OCI-LY7 (cell line): ENCODE measurements around the gene SEMA3G. TPM values are rescaled to one million over a fixed set of nuclear protein-coding genes. Genes with fewer than 3 reads are reported as not detected.

Experiments
- BruUV-seq: library from RNA; stranded (reverse); fragments of 400-500 nt; replicated peaks from 2 replicates; lab custom pipeline; 2021; lab: Mats Ljungman, UMichigan
- CTCF ChIA-PET: fragments of 300-600 bp; sonication (Branson Sonifier 250); formaldehyde crosslinking; loops from one replicate; lab custom pipeline; 2022; ENCODE audit warnings: antibody characterized with exemption; ENCODE audit not compliant: unreplicated experiment; lab: Charles Lee
- POLR2A ChIA-PET: fragments of 300-600 bp; sonication (Branson Sonifier 250); formaldehyde crosslinking; loops from one replicate; lab custom pipeline; 2022; ENCODE audit warnings: antibody characterized with exemption; lab: Charles Lee
- DNase-seq: peaks from one replicate; pipeline ENCODE4 v3.0.0-alpha.2; 2015; ENCODE audit warnings: low spot score
- H2AFZ ChIP-seq: fragments of 200-600 bp; sonication (generic), shearing (Covaris generic); 2 replicates; pipeline ENCODE4 v1.6.1; 2014; ENCODE audit warnings: mild to moderate bottlenecking, antibody characterized with exemption, low read length, moderate library complexity
- H3K27ac ChIP-seq: fragments of 200-600 bp; sonication (generic); 2 replicates; pipeline ENCODE4 v1.5.1; 2014; ENCODE audit warnings: mixed run types, low read depth, mild to moderate bottlenecking, moderate library complexity, low read length, inconsistent platforms; ENCODE audit not compliant: poor library complexity, severe bottlenecking
- H3K36me3 ChIP-seq: fragments of 200-600 bp; sonication (generic); 2 replicates; pipeline ENCODE4 v1.6.1; 2014; ENCODE audit warnings: mild to moderate bottlenecking, antibody characterized with exemption, low read length, moderate library complexity, mixed read lengths; ENCODE audit not compliant: insufficient read depth
- H3K4me1 ChIP-seq: fragments of 200-600 bp; sonication (generic); 2 replicates; pipeline ENCODE4 v1.5.1; 2014; ENCODE audit warnings: mild to moderate bottlenecking, low read length; ENCODE audit not compliant: insufficient read depth, poor library complexity, severe bottlenecking
- H3K4me2 ChIP-seq: fragments of 200-600 bp; sonication (generic); 2 replicates; pipeline ENCODE4 v1.6.1; 2014; ENCODE audit warnings: mild to moderate bottlenecking, low read length
- H3K4me3 ChIP-seq: fragments of 200-600 bp; sonication (generic); 2 replicates; pipeline ENCODE4 v1.5.1; 2014; ENCODE audit warnings: mild to moderate bottlenecking, low read depth, low read length; ENCODE audit not compliant: poor library complexity, severe bottlenecking
- H3K79me2 ChIP-seq: fragments of 200-600 bp; sonication (generic); 2 replicates; pipeline ENCODE4 v1.6.1; 2016; ENCODE audit warnings: low read depth, mild to moderate bottlenecking, low read length, moderate library complexity, mixed read lengths; ENCODE audit not compliant: insufficient read depth
- H3K9me2 ChIP-seq: fragments of 200-600 bp; sonication (generic); 2 replicates; pipeline ENCODE4 v1.6.1; 2016; ENCODE audit warnings: mild to moderate bottlenecking, low read length, mixed read lengths; ENCODE audit not compliant: insufficient read depth
- H3K9me3 ChIP-seq: fragments of 200-600 bp; sonication (generic); 2 replicates; pipeline ENCODE4 v1.6.1; 2014; ENCODE audit warnings: mild to moderate bottlenecking, mixed run types, low read length, mixed read lengths
- H4K20me1 ChIP-seq: fragments of 200-600 bp; sonication (generic); 2 replicates; pipeline ENCODE4 v1.6.1; 2014; ENCODE audit warnings: mild to moderate bottlenecking, antibody characterized with exemption, low read length, moderate library complexity, mixed read lengths; ENCODE audit not compliant: insufficient read depth
- EZH2phosphoT487 ChIP-seq: fragments of 200-600 bp; sonication (generic); IDR thresholded peaks from 2 replicates; pipeline ENCODE4 v1.6.1; 2018; ENCODE audit warnings: low read depth, borderline replicate concordance, mild to moderate bottlenecking, mixed run types, antibody characterized with exemption, low read length, moderate library complexity, mixed read lengths
- intact Hi-C: fragments of 100-400 bp; cut with micrococcal nuclease; formaldehyde crosslinking; loops from one replicate; pipeline ENCODE4 v1.10.0; 2022; ENCODE audit not compliant: unreplicated experiment
- total RNA-seq, 2 experiments: library from RNA; depleted of rRNA in 1 of 2; stranded (reverse); fragments of >200 nt in 1 of 2; shearing (Covaris generic) in 1 of 2; gene quantifications; 2 replicates each; pipeline ENCODE4 v1.2.3, GENCODE V29; 2014 to 2022
- TF ChIP-seq, protein P1 (sequence below): fragments of 200-600 bp; sonication (generic); conservative IDR thresholded peaks from 2 replicates; pipeline ENCODE4 v1.5.1; 2014; ENCODE audit warnings: mild to moderate bottlenecking, antibody characterized with exemption, low read length, moderate library complexity, mixed read lengths

The SEMA3G gene
- total RNA-seq, 2 experiments from 2014 or later, result not detected

DNA sequence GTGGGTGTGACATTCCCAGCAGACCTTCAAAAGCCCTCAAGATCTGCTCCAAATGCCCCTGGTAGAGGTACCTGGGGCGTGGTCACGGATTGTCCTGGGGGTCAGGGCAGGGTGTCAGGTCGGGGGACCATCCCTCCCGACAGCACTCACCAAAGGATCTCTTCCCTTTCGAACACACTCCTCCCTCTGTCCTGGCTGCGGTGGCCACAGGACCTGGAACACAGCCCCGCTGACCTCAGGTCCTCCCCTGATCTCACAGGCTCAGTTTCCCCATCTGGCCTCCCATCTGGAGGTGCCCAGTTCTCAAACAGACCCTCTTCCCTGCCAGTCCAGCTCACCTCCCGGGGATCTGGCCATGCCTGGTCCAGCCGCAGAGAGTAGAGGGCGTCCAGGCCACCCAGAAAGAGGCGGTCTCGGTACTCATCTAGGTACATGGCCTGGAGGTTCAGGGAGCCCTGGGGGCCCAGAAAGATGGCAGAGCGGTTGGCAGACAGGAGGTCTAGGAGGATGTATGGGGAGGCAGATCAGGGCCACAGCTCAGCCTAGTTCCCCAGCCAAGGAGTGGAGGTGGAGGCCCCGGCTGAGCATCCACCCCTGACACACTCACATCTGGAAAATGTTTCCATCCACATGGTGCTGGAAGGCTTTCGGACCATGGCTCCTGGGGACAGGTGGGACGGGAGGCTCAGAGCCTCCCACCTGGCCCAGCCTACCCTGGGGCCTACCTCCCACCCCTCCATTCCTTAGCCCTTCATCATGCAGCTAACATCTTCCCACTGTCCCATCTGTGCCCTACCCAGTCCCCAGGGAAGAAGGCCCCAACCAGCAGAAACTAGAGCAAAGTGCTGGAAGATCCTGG, 2.3 kb downstream of the SEMA3G start:
- intact Hi-C loops, result loop anchor here (10.0 kb wide), 1 partner anchor 68 kb away; no protein-coding TSS in a partner anchor
- CTCF ChIA-PET, result interaction anchor here (0.6 to 0.8 kb wide), 2 partner anchors 11 to 1854 kb away, joined by 3 read pairs; no protein-coding TSS in a partner anchor
- Histone ChIP-seq H3K4me2 (no peak overlapping the region), H3K4me1 (no peaks in the 10 kb centered on the region), H3K36me3 (no peaks in the 10 kb centered on the region), H3K4me3 (no peak overlapping the region), H3K9me3 (no peaks in the 10 kb centered on the region), H2AFZ (no peak overlapping the region), H3K27ac (no peak overlapping the region), H4K20me1 (no peaks in the 10 kb centered on the region), H3K9me2 (no peaks in the 10 kb centered on the region), H3K79me2 (no peaks in the 10 kb centered on the region)
- DNase-seq, result no peak
- POLR2A ChIA-PET, result no interaction called here
- BruUV-seq, result no TSS peak
- TF ChIP-seq EZH2phosphoT487, result no peak
- TF ChIP-seq, protein P1, sequence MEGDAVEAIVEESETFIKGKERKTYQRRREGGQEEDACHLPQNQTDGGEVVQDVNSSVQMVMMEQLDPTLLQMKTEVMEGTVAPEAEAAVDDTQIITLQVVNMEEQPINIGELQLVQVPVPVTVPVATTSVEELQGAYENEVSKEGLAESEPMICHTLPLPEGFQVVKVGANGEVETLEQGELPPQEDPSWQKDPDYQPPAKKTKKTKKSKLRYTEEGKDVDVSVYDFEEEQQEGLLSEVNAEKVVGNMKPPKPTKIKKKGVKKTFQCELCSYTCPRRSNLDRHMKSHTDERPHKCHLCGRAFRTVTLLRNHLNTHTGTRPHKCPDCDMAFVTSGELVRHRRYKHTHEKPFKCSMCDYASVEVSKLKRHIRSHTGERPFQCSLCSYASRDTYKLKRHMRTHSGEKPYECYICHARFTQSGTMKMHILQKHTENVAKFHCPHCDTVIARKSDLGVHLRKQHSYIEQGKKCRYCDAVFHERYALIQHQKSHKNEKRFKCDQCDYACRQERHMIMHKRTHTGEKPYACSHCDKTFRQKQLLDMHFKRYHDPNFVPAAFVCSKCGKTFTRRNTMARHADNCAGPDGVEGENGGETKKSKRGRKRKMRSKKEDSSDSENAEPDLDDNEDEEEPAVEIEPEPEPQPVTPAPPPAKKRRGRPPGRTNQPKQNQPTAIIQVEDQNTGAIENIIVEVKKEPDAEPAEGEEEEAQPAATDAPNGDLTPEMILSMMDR, result no peak

GRCh38 chr3:52441772-52442332, 3.1 kb downstream of the SEMA3G start:
- Histone ChIP-seq H3K4me2 (no peak overlapping the region), H3K27ac (no peak overlapping the region), H3K9me3 (no peaks in the 10 kb centered on the region), H3K9me2 (no peaks in the 10 kb centered on the region), H4K20me1 (no peaks in the 10 kb centered on the region), H3K4me1 (no peaks in the 10 kb centered on the region), H3K36me3 (no peaks in the 10 kb centered on the region), H2AFZ (no peak overlapping the region), H3K4me3 (no peak overlapping the region), H3K79me2 (no peaks in the 10 kb centered on the region)
- no peak for TF ChIP-seq EZH2phosphoT487
- TF ChIP-seq, protein P1, result no peak
- intact Hi-C loops, result loop anchor here (10.0 kb wide), 1 partner anchor 67 kb away; no protein-coding TSS in a partner anchor
- ChIA-PET POLR2A (interaction anchor here (0.6 to 1.2 kb wide), 2 partner anchors 9 to 227 kb away, joined by 3 to 5 read pairs; no protein-coding TSS in a partner anchor), CTCF (no interaction called here)
- BruUV-seq, result no TSS peak
- DNase-seq, result no peak
